Iris pigment epithelial cell (primary cell): Measurements from ENCODE around the gene LRRC63.

Experiments used
- DNase-seq: peaks from one replicate; pipeline ENCODE4 v3.0.0-alpha.2; 2011; ENCODE audit warnings: low read depth

The LRRC63 gene

GRCh38 chr13:46310066-46310465 lies 98.3 kb downstream of the LRRC63 start:
- no peak for DNase-seq

DNA sequence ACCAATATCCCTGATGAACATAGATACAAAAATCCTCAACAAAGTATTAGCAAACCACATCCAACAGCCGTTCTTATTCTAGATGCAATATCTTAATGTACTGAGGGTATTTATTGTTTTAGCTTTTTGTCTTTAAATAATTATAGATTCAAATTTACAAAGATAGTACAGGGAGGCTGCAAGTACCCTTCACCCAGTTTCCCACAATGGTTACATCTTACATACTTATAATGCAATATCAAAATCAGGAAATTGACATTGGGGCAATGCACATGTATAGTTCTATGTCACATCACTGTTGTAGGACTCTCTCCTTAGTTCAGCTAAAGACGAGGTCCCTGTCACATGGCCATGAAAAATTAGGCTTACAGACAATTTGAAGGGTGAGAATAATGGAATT lies 99.5 kb downstream of the LRRC63 start:
- no peak for DNase-seq

GRCh38 chr13:46313024-46313423 lies 101.3 kb downstream of the LRRC63 start:
- no peak for DNase-seq

- DNase-seq, result no peak
Observed at GRCh38 chr13:46313432-46314257, 101.9 kb downstream of the LRRC63 start.

DNA sequence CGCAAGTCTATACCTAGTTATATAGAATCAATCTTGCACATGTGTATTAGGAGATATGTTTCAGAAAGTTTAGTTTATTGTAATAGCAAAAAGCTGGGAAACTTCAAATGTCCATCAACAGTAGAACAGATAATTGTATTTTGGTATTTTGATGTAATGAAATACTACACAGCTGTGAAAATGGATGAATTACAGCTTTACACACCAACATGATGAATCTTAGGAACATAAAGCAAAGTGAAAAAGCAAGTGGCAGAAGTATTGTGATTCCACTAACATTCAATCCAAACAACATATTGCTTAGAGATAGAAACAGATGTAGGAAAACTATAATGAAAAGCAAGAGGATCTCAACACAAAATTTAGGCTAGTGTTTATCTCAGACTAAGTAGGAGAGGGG lies 102.9 kb downstream of the LRRC63 start:
- no peak for DNase-seq

DNA sequence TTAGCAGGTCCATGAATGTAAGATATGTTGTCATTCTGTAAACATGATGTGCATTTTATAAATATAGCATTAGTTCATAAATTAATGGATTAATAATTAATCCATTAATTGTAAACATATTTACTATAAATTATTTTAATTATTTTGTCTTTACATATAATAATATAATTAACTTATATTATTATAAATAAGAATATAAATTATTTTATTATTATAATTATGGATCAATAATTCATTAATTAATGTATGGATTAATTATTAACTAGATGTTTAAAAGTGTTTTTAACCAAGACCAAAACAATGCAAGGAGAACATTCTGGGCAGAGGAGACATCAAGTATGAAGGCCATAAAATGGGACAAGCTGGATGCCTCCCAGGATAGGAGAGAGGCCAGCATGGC lies 103.3 kb downstream of the LRRC63 start:
- no peak for DNase-seq

DNA sequence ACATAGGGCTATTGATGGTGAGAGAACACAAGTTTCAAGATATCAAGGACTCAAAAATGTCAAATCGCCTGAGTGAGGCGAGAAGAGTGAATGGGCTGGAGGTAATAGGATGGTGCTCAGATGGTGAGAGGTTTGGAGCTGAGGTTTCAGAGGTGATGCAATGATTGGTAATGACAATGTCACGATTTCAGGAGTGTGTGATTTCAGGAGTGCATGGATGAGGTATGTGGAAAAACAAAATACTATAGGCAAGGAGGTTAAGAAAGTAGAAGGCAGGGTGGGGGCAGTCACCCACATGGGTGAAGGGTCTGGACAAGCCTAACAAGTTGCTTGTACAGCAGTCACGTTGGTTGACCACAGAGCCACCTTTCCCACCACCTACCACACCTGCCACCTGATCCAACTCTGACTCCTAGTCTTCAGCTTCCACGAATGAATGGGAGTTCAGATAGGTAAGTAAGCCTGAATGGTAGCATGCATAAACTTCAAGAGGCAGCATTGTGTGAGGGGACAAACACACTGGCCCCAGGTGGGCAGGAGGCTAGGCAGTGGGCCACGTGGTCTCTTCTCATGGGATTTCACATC lies 103.9 kb downstream of the LRRC63 start:
- DNase-seq, result no peak

DNA sequence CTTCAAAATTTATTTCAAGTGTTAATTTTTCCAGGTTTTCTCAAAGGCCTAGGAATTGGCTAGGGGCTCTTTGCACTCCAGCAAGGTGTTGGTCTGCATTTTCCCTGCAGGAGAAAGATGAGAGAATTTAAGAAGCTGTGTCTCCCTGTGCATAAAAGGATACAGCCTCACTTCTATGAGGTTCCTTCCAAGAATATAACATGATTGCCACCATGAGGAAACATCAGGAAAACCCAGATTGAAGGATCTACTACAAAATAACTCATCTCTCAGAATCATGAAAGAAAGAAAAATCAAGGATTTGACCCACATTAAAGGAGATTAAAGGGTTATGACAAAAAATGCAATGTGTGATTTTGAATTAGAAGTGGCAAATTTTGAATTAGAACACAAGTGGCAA lies 105.4 kb downstream of the LRRC63 start:
- no peak for DNase-seq

GRCh38 chr13:46318986-46319385 lies 107.3 kb downstream of the LRRC63 start:
- DNase-seq, result no peak

DNA sequence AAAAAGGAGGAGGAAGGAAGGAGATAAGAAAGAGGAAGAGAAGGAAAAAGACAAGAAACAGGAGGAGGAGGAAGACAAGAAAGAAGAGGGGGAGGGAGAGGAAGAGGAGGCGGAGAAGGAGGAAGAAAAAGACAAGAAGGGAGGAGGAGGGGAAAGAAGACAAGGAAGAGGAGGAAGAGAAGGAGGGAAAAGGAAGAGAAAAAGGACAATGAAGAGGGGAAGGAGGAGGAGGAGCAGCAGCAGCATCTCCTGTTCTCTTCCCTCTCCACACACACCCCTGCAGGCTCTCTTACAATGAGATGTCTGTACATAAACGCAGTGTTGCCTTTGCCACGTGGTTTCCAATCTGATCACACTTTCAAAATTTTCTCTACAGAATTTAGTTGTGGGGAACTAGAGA lies 108.7 kb downstream of the LRRC63 start:
- DNase-seq, result no peak

DNA sequence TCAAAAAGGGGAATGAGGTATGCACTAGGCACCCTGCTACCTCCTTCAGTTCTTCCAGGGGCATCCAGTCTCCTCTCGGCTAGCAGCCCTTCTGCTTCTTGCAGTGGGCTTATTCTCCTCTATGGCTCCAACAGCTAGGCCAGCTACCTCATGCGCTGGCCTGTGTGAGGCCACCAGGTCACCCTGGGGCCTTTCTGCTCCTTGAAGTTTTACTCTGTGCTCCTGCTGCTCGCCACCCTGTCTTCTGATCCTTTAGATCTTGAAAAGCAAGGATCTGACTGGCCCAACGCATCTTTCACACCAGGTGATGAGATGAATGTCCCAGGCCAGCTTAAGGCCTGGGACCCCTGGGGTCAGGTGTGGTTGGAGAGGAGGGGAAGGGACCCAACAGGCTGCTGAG lies 109.1 kb downstream of the LRRC63 start:
- DNase-seq, result no peak

DNA sequence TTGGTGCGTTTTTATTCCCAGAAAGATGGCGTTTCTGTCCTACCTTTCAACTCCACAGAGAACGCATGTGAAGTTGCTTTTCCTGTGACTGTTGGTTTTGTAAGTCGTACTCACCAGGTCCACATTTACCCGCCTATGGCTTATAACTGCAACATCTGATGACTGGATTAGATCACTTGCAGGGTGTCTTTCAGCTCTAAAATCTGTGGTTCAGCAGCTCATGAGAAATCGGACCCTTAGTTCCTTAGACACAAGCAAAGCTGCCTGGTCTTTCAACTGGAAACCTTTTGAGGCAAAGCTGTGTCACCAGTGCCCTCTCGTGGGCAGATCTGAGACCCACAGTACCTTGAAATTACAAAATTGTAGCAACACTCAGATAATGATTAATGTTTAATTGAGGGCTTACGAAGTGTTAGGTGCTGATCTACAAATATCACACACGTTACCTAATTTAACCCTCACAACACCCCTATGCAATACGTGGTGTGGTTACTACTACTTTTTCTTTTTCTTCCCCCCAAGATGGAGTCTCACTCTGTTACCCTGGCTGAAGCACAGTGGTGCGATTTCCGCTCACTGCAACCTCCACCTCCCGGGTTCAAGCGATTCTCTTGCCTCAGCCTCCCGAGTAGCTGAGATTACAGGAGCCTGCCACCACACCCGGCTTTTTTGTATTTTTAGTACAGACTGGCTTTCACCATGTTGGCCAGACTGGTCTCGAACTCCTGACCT lies 109.9 kb downstream of the LRRC63 start:
- peak; percentile 54 for DNase-seq

DNA sequence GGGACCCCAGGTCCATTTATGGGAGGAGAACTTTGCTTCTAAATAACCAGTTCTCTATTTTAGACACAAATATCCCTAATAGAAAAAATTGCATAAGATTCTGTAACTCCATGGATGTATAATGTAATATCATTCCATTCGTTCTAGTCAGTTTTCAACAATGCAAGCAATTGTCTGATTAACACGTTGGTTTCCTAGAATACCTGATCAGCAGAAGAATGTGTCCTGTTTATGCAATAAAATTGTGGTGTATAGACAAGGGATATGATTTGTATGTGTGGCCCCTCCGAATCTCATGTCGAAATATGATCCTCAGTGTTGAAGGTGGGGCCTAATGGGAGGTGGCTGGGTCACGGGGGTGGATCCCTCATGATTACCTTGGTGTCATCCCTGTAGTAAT lies 113.2 kb downstream of the LRRC63 start:
- DNase-seq, result peak; percentile 30
